Measurements from ENCODE around the gene MYO3B. TPM values are rescaled to one million over a fixed set of nuclear protein-coding genes. Genes with fewer than 3 reads are reported as not detected.

MYO3B gene
- polyA plus RNA-seq, 1 of the 3 experiments (the other 2 are of a cell fraction), result not detected

DNA sequence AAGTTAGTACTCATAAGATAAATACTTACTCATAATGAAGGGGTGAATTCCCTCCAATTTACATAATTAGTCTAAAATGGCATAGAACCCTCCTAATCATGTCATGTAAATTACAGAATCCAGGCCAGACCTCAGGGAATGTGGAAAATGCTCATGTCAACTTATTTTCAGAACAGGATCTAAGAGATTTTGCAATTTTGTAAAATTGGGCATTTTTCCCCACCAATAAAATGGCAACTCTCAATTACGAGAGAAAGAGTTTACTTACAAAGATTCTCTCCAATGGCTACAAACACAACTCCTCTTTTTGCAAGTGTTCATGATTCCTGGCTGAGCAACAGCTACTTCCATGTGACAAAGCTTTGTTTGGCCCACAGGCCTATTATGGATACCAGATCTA lies 503.4 kb downstream of the MYO3B start:
- Histone ChIP-seq H3K4me1 (ENCODE audit: control insufficient read depth in 1 of 2, insufficient read depth in 2 of 2, low read depth in 1 of 2, low read length in 1 of 2) (no peaks in the 10 kb centered on the region), H3K9me3 (no peaks in the 10 kb centered on the region), H3K36me3 (replicated peaks in 1 of 2; ENCODE audit: control insufficient read depth in 1 of 2, insufficient read depth in 2 of 2, low read length in 1 of 2) (no peaks in the 10 kb centered on the region), H3K79me2 (ENCODE audit: insufficient read depth) (no peaks in the 10 kb centered on the region), H3K27me3 (ENCODE audit: insufficient read depth) (no peaks in the 10 kb centered on the region), H3F3A (replicated peaks; ENCODE audit: insufficient read depth) (no peaks in the 10 kb centered on the region), H3K27ac (ENCODE audit: low read depth in 2 of 2, low read length in 1 of 2) (no peak overlapping the region), H3K4me2 (no peak overlapping the region), H3K9me2 (no peaks in the 10 kb centered on the region), H4K20me1 (ENCODE audit: insufficient read depth) (no peaks in the 10 kb centered on the region), H3K9ac (no peak overlapping the region), H3K4me3 (ENCODE audit: low read depth in 2 of 2, low read length in 1 of 2) (no peak overlapping the region), H2AFZ (ENCODE audit: low read depth) (no peak overlapping the region)
- 56% methylated on average over 1 of the region's 1 CpG for WGBS (ENCODE audit: low lambda C conversion rate)
- ChIA-PET CTCF (no interaction called here), POLR2A (no interaction called here)
- no peak for DNase-seq
- TF ChIP-seq GATA2 (CRISPR knock-in tag; IDR thresholded peaks at IDR 0.05), result no peak
- no peak for TF ChIP-seq FOXM1 (IDR thresholded peaks at IDR 0.05; ENCODE audit: low read depth)
- no peak for TF ChIP-seq RCOR1 (IDR thresholded peaks at IDR 0.05; ENCODE audit: low read length)
- TF ChIP-seq, protein P1, sequence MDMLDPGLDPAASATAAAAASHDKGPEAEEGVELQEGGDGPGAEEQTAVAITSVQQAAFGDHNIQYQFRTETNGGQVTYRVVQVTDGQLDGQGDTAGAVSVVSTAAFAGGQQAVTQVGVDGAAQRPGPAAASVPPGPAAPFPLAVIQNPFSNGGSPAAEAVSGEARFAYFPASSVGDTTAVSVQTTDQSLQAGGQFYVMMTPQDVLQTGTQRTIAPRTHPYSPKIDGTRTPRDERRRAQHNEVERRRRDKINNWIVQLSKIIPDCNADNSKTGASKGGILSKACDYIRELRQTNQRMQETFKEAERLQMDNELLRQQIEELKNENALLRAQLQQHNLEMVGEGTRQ (IDR thresholded peaks at IDR 0.05; ENCODE audit: borderline replicate concordance, low read depth, low read length), result no peak
- no peak for TF ChIP-seq RAD21 (IDR thresholded peaks at IDR 0.05; ENCODE audit: low read length)

DNA sequence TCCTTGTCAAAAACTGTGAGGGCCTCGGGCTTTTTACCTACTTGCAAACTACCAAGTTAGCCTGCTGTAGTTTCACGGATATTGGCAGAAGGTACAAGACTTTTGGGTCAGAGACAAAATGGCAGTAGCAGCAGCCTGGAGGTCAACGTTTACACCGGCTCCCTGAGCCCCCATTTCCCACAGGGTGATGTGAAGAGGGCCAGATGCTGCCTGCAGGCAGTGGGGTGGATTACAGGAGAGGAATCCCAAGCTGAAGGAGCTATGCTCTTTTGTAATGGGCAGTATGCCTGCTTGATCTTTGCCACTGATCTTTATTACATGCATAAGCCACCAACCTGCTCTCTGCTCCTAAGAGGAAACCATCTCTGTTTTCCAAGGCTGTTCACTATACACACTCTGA lies 507.6 kb downstream of the MYO3B start:
- Histone ChIP-seq H2AFZ (ENCODE audit: low read depth) (no peak overlapping the region), H3K9ac (no peak overlapping the region), H3K36me3 (replicated peaks in 1 of 2; ENCODE audit: control insufficient read depth in 1 of 2, insufficient read depth in 2 of 2, low read length in 1 of 2) (no peaks in the 10 kb centered on the region), H3F3A (replicated peaks; ENCODE audit: insufficient read depth) (no peaks in the 10 kb centered on the region), H3K4me2 (no peak overlapping the region), H3K9me2 (no peaks in the 10 kb centered on the region), H3K4me3 (ENCODE audit: low read depth in 2 of 2, low read length in 1 of 2) (no peak overlapping the region), H3K4me1 (ENCODE audit: control insufficient read depth in 1 of 2, insufficient read depth in 2 of 2, low read depth in 1 of 2, low read length in 1 of 2) (no peaks in the 10 kb centered on the region), H3K79me2 (ENCODE audit: insufficient read depth) (no peaks in the 10 kb centered on the region), H3K27me3 (ENCODE audit: insufficient read depth) (no peaks in the 10 kb centered on the region), H4K20me1 (ENCODE audit: insufficient read depth) (no peaks in the 10 kb centered on the region), H3K27ac (ENCODE audit: low read depth in 2 of 2, low read length in 1 of 2) (no peak overlapping the region), H3K9me3 (no peaks in the 10 kb centered on the region)
- TF ChIP-seq ELF1 (IDR thresholded peaks at IDR 0.05) (no peak), NRF1 (IDR thresholded peaks at IDR 0.05; ENCODE audit: low read depth, low read length) (no peak), MXI1 (IDR thresholded peaks at IDR 0.05; ENCODE audit: low read depth, low read length) (no peak), RAD21 (IDR thresholded peaks at IDR 0.05; ENCODE audit: low read length) (no peak), YY1 (IDR thresholded peaks at IDR 0.05; ENCODE audit: low read depth) (no peak), TAF1 (IDR thresholded peaks at IDR 0.05; ENCODE audit: borderline replicate concordance, low read depth, low read length) (no peak), POLR2AphosphoS5 (IDR thresholded peaks at IDR 0.05; ENCODE audit: low read depth, low read length) (no peak), FOSL2 (IDR thresholded peaks at IDR 0.05; ENCODE audit: borderline replicate concordance, low read depth) (no peak), GABPA (IDR thresholded peaks at IDR 0.05; ENCODE audit: low read depth) (no peak), CHD2 (IDR thresholded peaks at IDR 0.05; ENCODE audit: low read length, partially characterized antibody) (no peak), TEAD4 (IDR thresholded peaks at IDR 0.05; ENCODE audit: borderline replicate concordance, insufficient read depth) (no peak)
- TF ChIP-seq, protein P2, sequence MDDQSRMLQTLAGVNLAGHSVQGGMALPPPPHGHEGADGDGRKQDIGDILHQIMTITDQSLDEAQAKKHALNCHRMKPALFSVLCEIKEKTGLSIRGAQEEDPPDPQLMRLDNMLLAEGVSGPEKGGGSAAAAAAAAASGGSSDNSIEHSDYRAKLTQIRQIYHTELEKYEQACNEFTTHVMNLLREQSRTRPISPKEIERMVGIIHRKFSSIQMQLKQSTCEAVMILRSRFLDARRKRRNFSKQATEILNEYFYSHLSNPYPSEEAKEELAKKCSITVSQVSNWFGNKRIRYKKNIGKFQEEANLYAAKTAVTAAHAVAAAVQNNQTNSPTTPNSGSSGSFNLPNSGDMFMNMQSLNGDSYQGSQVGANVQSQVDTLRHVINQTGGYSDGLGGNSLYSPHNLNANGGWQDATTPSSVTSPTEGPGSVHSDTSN (IDR thresholded peaks at IDR 0.05), result no peak
- TF ChIP-seq, protein P3, sequence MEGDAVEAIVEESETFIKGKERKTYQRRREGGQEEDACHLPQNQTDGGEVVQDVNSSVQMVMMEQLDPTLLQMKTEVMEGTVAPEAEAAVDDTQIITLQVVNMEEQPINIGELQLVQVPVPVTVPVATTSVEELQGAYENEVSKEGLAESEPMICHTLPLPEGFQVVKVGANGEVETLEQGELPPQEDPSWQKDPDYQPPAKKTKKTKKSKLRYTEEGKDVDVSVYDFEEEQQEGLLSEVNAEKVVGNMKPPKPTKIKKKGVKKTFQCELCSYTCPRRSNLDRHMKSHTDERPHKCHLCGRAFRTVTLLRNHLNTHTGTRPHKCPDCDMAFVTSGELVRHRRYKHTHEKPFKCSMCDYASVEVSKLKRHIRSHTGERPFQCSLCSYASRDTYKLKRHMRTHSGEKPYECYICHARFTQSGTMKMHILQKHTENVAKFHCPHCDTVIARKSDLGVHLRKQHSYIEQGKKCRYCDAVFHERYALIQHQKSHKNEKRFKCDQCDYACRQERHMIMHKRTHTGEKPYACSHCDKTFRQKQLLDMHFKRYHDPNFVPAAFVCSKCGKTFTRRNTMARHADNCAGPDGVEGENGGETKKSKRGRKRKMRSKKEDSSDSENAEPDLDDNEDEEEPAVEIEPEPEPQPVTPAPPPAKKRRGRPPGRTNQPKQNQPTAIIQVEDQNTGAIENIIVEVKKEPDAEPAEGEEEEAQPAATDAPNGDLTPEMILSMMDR (IDR thresholded peaks at IDR 0.05), result no peak
- TF ChIP-seq, protein P1 (IDR thresholded peaks at IDR 0.05; ENCODE audit: borderline replicate concordance, low read depth, low read length), result no peak
- TF ChIP-seq, protein P4, sequence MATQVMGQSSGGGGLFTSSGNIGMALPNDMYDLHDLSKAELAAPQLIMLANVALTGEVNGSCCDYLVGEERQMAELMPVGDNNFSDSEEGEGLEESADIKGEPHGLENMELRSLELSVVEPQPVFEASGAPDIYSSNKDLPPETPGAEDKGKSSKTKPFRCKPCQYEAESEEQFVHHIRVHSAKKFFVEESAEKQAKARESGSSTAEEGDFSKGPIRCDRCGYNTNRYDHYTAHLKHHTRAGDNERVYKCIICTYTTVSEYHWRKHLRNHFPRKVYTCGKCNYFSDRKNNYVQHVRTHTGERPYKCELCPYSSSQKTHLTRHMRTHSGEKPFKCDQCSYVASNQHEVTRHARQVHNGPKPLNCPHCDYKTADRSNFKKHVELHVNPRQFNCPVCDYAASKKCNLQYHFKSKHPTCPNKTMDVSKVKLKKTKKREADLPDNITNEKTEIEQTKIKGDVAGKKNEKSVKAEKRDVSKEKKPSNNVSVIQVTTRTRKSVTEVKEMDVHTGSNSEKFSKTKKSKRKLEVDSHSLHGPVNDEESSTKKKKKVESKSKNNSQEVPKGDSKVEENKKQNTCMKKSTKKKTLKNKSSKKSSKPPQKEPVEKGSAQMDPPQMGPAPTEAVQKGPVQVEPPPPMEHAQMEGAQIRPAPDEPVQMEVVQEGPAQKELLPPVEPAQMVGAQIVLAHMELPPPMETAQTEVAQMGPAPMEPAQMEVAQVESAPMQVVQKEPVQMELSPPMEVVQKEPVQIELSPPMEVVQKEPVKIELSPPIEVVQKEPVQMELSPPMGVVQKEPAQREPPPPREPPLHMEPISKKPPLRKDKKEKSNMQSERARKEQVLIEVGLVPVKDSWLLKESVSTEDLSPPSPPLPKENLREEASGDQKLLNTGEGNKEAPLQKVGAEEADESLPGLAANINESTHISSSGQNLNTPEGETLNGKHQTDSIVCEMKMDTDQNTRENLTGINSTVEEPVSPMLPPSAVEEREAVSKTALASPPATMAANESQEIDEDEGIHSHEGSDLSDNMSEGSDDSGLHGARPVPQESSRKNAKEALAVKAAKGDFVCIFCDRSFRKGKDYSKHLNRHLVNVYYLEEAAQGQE (IDR thresholded peaks at IDR 0.05; ENCODE audit: low read depth, low read length), result no peak
- TF ChIP-seq, protein P5, sequence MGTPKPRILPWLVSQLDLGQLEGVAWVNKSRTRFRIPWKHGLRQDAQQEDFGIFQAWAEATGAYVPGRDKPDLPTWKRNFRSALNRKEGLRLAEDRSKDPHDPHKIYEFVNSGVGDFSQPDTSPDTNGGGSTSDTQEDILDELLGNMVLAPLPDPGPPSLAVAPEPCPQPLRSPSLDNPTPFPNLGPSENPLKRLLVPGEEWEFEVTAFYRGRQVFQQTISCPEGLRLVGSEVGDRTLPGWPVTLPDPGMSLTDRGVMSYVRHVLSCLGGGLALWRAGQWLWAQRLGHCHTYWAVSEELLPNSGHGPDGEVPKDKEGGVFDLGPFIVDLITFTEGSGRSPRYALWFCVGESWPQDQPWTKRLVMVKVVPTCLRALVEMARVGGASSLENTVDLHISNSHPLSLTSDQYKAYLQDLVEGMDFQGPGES (IDR thresholded peaks at IDR 0.05; ENCODE audit: low read depth, low read length), result no peak
- ChIA-PET CTCF (no interaction called here), POLR2A (no interaction called here)
- 17% methylated on average over 4 of the region's 4 CpGs for WGBS (ENCODE audit: low lambda C conversion rate)
- no peak for DNase-seq

Data from SK-N-SH (cell line).